GM12892 (cell line): ENCODE data around the gene TFAP2E.

Source experiments
- POLR2A ChIP-seq: IDR thresholded peaks from 2 replicates; pipeline ENCODE4 v1.6.1; 2011; ENCODE audit warnings: low read depth, low read length, control low read depth
- POLR2AphosphoS5 ChIP-seq: IDR thresholded peaks from 2 replicates; pipeline ENCODE4 v1.6.1; 2011; ENCODE audit warnings: low read depth, low read length, control low read depth
- TAF1 ChIP-seq: IDR thresholded peaks from 2 replicates; pipeline ENCODE4 v1.6.1; 2011; ENCODE audit warnings: low read depth, mild to moderate bottlenecking, control low read depth, low read length, borderline replicate concordance

DNA sequence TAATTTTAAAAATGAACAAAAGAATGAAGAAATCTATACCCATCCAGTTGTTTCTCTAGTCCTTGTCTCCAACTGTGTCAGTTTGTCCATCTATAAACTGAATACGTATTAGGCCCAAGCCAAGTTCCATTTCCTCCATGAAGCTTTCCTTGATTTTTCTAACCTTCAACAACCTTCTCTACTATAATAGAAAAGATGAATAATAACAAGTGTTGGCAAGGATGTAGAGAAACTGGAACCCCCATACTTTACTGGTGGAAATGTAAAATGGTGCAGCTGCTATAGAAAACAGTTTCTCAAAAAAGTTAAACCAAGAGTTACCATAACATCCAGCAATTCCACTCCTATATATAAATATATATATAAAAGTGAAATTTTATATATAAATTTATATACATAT, 26.5 kb upstream of the TFAP2E start:
- TF ChIP-seq POLR2A (no peak), POLR2AphosphoS5 (no peak), TAF1 (no peak)
